Upper lobe of right lung (tissue), 1 donor: Measurements from ENCODE around the gene PCDHB12. TPM values are rescaled to one million over a fixed set of nuclear protein-coding genes. Genes with fewer than 3 reads are reported as not detected.
"Not testable (repeated sequence)": the region's sequence is repeated elsewhere in the genome, so short reads cannot be mapped to it uniquely, and the experiment has no call there.

ENCODE experiments used
- ATAC-seq: fragments of 200-7000 bp; cut with Tn5 transposase; one replicate; pipeline ENCODE4 v1.9.1; 2020; ENCODE audit warnings: mild to moderate bottlenecking, moderate library complexity
- DNase-seq: peaks from one replicate; pipeline ENCODE4 v3.0.0-alpha.2; 2020
- H3K27ac ChIP-seq: fragments of 200-600 bp; one replicate; pipeline ENCODE4 v1.8.0; 2022
- H3K27me3 ChIP-seq: fragments of 200-600 bp; one replicate; pipeline ENCODE4 v1.8.0; 2022; ENCODE audit warnings: mild to moderate bottlenecking
- H3K36me3 ChIP-seq: fragments of 200-600 bp; one replicate; pipeline ENCODE4 v1.8.0; 2022
- H3K4me1 ChIP-seq: fragments of 200-600 bp; one replicate; pipeline ENCODE4 v1.8.0; 2022
- H3K4me3 ChIP-seq: fragments of 200-600 bp; one replicate; pipeline ENCODE4 v1.8.0; 2022; ENCODE audit warnings: mild to moderate bottlenecking
- H3K9me3 ChIP-seq: fragments of 200-600 bp; one replicate; pipeline ENCODE4 v1.8.0; 2022
- intact Hi-C: fragments of 100-400 bp; cut with DNase I; formaldehyde crosslinking; loops from one replicate; pipeline ENCODE4 v1.11.0; 2022
- total RNA-seq: library from RNA; stranded (reverse); fragmentation: NEBNext Ultra II Directional; extraction: Animal tissue kit (Norgen Biotek cat#: 25700); gene quantifications from one replicate; pipeline ENCODE4 v1.2.1, GENCODE V29; 2021
- TF ChIP-seq, protein P1 (sequence below): fragments of 200-600 bp; IDR thresholded peaks from one replicate; pipeline ENCODE4 v1.8.0; 2022; ENCODE audit warnings: antibody characterized with exemption
- donor health status: DM: no; HTN: yes; CAD: no; lungs with severe emphysema.

PCDHB12 gene
- total RNA-seq, 1 donor from 2014 or later = 2.8 TPM

GRCh38 chr5:141180313-141180712 lies 28.2 kb upstream of the PCDHB12 start:
- no peak for ATAC-seq
- Histone ChIP-seq H3K36me3 (no peaks in the 10 kb centered on the region), H3K4me1 (no peaks in the 10 kb centered on the region), H3K4me3 (no peak overlapping the region), H3K27me3 (peaks cover 14% of the 10 kb centered on the region), H3K9me3 (peaks cover 7% of the 10 kb centered on the region), H3K27ac (no peak overlapping the region)
- DNase-seq = no peak
- intact Hi-C loops = no loop called here
- TF ChIP-seq, protein P1, sequence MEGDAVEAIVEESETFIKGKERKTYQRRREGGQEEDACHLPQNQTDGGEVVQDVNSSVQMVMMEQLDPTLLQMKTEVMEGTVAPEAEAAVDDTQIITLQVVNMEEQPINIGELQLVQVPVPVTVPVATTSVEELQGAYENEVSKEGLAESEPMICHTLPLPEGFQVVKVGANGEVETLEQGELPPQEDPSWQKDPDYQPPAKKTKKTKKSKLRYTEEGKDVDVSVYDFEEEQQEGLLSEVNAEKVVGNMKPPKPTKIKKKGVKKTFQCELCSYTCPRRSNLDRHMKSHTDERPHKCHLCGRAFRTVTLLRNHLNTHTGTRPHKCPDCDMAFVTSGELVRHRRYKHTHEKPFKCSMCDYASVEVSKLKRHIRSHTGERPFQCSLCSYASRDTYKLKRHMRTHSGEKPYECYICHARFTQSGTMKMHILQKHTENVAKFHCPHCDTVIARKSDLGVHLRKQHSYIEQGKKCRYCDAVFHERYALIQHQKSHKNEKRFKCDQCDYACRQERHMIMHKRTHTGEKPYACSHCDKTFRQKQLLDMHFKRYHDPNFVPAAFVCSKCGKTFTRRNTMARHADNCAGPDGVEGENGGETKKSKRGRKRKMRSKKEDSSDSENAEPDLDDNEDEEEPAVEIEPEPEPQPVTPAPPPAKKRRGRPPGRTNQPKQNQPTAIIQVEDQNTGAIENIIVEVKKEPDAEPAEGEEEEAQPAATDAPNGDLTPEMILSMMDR = no peak

- H3K9me3 ChIP-seq = peaks cover 3% of the 10 kb centered on the region
- DNase-seq (no peak), ATAC-seq (peak; percentile 44)
- H3K27ac ChIP-seq = no peak within 1 kb of the TSS
- no peaks in the 10 kb centered on the region for H3K36me3 ChIP-seq
- peak within 1 kb of the TSS; percentile 28 for H3K4me3 ChIP-seq
- TF ChIP-seq, protein P1 = peak; percentile 37
- no peaks in the 10 kb centered on the region for H3K4me1 ChIP-seq
- intact Hi-C loops = no loop called here
- peaks cover 7% of the 10 kb centered on the region for H3K27me3 ChIP-seq
These were observed 26.3 kb upstream of the PCDHB12 start, which contains the start of gene PCDHB16 for GRCh38 chr5:141182248-141182647. TSS of gene PCDHB16 (plus strand) at chr5:141182387. CDS start at chr5:141182560, 173 bp downstream.

DNA sequence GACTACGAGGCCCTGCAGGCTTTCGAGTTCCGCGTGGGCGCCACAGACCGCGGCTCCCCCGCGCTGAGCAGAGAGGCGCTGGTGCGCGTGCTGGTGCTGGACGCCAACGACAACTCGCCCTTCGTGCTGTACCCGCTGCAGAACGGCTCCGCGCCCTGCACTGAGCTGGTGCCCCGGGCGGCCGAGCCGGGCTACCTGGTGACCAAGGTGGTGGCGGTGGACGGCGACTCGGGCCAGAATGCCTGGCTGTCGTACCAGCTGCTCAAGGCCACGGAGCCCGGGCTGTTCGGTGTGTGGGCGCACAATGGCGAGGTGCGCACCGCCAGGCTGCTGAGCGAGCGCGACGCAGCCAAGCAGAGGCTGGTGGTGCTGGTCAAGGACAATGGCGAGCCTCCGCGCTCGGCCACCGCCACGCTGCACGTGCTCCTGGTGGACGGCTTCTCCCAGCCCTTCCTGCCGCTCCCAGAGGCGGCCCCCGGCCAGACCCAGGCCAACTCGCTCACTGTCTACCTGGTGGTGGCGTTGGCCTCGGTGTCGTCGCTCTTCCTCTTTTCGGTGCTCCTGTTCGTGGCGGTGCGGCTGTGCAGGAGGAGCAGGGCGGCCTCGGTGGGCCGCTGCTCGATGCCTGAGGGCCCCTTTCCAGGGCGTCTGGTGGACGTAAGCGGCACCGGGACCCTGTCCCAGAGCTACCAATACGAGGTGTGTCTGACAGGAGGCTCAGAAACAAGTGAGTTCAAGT lies 24.2 kb upstream of the PCDHB12 start:
- H3K36me3 ChIP-seq, H3K4me1 ChIP-seq, ATAC-seq, H3K27ac ChIP-seq, H3K4me3 ChIP-seq, DNase-seq, H3K9me3 ChIP-seq, intact Hi-C loops, H3K27me3 ChIP-seq: not testable (repeated sequence)

DNA sequence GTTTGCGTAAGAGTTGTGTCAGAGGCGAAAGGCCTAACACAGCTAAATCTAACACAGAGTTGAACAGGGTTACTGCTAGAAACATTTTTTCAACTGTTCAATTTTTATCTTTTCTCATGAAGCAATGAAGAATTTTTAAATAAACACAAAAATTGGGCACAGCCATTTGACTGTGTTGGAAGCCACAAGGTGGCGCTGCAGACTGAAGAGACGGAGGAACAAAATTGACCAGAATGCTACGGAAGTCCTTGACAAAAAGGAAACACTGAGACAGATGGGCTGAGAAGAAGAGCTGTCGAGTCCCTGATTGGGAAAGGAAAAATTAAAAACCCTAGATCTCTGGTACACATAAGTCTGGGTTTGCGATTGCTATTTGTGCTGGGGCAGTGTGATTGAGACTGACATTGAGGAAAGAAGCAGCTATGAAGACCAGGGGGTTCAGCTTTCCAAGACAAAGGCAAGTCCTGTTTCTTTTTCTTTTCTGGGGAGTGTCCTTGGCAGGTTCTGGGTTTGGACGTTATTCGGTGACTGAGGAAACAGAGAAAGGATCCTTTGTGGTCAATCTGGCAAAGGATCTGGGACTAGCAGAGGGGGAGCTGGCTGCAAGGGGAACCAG lies 21.5 kb upstream of the PCDHB12 start, which contains the start of gene PCDHB9:
Gene PCDHB9 (plus strand): TSS at position 265 of the 616 bp plus-strand sequence. CDS start 158 bp downstream, at position 423.
- Histone ChIP-seq H3K36me3 (no peaks in the 10 kb centered on the region), H3K4me3 (peak within 1 kb of the TSS; percentile 14), H3K27ac (no peak within 1 kb of the TSS), H3K4me1 (no peaks in the 10 kb centered on the region), H3K27me3 (peaks cover 7% of the 10 kb centered on the region), H3K9me3 (peaks cover 4% of the 10 kb centered on the region)
- peak; percentile 29 for ATAC-seq
- intact Hi-C loops = no loop called here
- no peak for DNase-seq
- TF ChIP-seq, protein P1 = peak; percentile 45

DNA sequence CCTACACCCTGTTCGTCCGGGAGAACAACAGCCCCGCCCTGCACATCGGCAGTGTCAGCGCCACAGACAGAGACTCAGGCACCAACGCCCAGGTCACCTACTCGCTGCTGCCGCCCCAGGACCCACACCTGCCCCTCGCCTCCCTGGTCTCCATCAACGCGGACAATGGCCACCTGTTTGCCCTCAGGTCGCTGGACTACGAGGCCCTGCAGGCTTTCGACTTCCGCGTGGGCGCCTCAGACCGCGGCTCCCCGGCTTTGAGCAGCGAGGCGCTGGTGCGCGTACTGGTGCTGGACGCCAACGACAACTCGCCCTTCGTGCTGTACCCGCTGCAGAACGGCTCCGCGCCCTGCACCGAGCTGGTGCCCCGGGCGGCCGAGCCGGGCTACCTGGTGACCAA lies 19.8 kb upstream of the PCDHB12 start:
- H3K4me3 ChIP-seq, H3K27ac ChIP-seq, H3K27me3 ChIP-seq, H3K36me3 ChIP-seq, DNase-seq, ATAC-seq, H3K4me1 ChIP-seq, intact Hi-C loops: not testable (repeated sequence)
- peaks cover 16% of the 10 kb centered on the region for H3K9me3 ChIP-seq

- H3K27ac ChIP-seq, DNase-seq, H3K27me3 ChIP-seq, H3K4me1 ChIP-seq, H3K4me3 ChIP-seq, ATAC-seq, H3K36me3 ChIP-seq, intact Hi-C loops: not testable (repeated sequence)
- peaks cover 16% of the 10 kb centered on the region for H3K9me3 ChIP-seq
These were observed 19.4 kb upstream of the PCDHB12 start for GRCh38 chr5:141189131-141189530.

- H3K9me3 ChIP-seq = peaks cover 28% of the 10 kb centered on the region
- H3K4me3 ChIP-seq = no peak within 1 kb of the TSS
- no peaks in the 10 kb centered on the region for H3K4me1 ChIP-seq
- DNase-seq (no peak), ATAC-seq (peak; percentile 41)
- intact Hi-C loops = no loop called here
- H3K27me3 ChIP-seq = no peaks in the 10 kb centered on the region
- no peak within 1 kb of the TSS for H3K27ac ChIP-seq
- TF ChIP-seq, protein P1 = peak; percentile 40
- no peaks in the 10 kb centered on the region for H3K36me3 ChIP-seq
These were observed 16.3 kb upstream of the PCDHB12 start, which contains the start of gene PCDHB10 for GRCh38 chr5:141192110-141192725. TSS of gene PCDHB10 (plus strand) at chr5:141192353. CDS start at chr5:141192553, 200 bp downstream.

GRCh38 chr5:141194332-141194731 lies 14.2 kb upstream of the PCDHB12 start:
- H3K27ac ChIP-seq, intact Hi-C loops, H3K36me3 ChIP-seq, H3K27me3 ChIP-seq, ATAC-seq, H3K4me1 ChIP-seq, DNase-seq, H3K4me3 ChIP-seq: not testable (repeated sequence)
- H3K9me3 ChIP-seq = peaks cover 38% of the 10 kb centered on the region
